Kidney (tissue), 14 donors: ENCODE data around the gene ARF4. TPM values are rescaled to one million over a fixed set of nuclear protein-coding genes. Genes with fewer than 3 reads are reported as not detected.

ENCODE experiments used
- DNase-seq, 5 donors: peaks; one replicate each; pipeline ENCODE4 v3.0.0-alpha.2; 2013 to 2020
- FAIRE-seq: peaks from 2 replicates; lab custom pipeline; 2012; peaks lifted over from hg19 to GRCh38; lab: Jason Lieb, UNC
- H3K27ac ChIP-seq, 2 donors: one replicate each; pipeline ENCODE4 v1.7.0; 2013; ENCODE audit warnings: low read depth in 2 of 2, low read length in 2 of 2, inconsistent platforms in 1 of 2
- H3K27me3 ChIP-seq: one replicate; pipeline ENCODE4 v1.7.1; 2013; ENCODE audit warnings: low read length, inconsistent platforms; ENCODE audit not compliant: control insufficient read depth, insufficient read depth
- H3K36me3 ChIP-seq, 3 donors: one replicate each; pipeline versions ENCODE4 v1.7.0 to v1.7.1; 2013; ENCODE audit warnings: low read length in 3 of 3, control low read depth in 1 of 3, inconsistent platforms in 1 of 3; ENCODE audit not compliant: insufficient read depth in 3 of 3, control insufficient read depth in 2 of 3
- H3K4me1 ChIP-seq, 3 donors: one replicate each; pipeline versions ENCODE4 v1.7.0 to v1.7.1; 2013; ENCODE audit warnings: low read length in 3 of 3, inconsistent platforms in 1 of 3, low read depth in 1 of 3; ENCODE audit not compliant: control insufficient read depth in 2 of 3, insufficient read depth in 2 of 3
- H3K4me3 ChIP-seq, 3 donors: one replicate each; pipeline versions ENCODE4 v1.7.0 to v1.8.1; 2013; ENCODE audit warnings: low read length in 3 of 3, control low read depth in 1 of 3, inconsistent platforms in 1 of 3
- H3K9ac ChIP-seq, 3 donors: one replicate each; pipeline versions ENCODE4 v1.7.0 to v1.7.1; 2013; ENCODE audit warnings: low read length in 3 of 3, control low read depth in 1 of 3, inconsistent platforms in 1 of 3
- H3K9me3 ChIP-seq, 3 donors: one replicate each; pipeline versions ENCODE4 v1.7.0 to v1.7.1; 2013; ENCODE audit warnings: low read length in 3 of 3, control low read depth in 1 of 3, inconsistent platforms in 1 of 3; ENCODE audit not compliant: control insufficient read depth in 2 of 3, insufficient read depth in 1 of 3
- CTCF ChIP-seq: IDR thresholded peaks from 3 replicates; pipeline ENCODE4 v1.5.1; 2012; ENCODE audit warnings: mild to moderate bottlenecking, moderate library complexity, borderline replicate concordance; ENCODE audit not compliant: insufficient read depth; ENCODE audit errors: extremely low read depth
- intact Hi-C: fragments of 100-400 bp; cut with DNase I; formaldehyde crosslinking; loops from one replicate; pipeline ENCODE4 v1.11.1; 2022
- polyA plus RNA-seq: library from polyadenylated mRNA; stranded (reverse); fragments of 350-450 nt; fragmentation: Illumina TruSeq; extraction: RNeasy Lipid Tissue Mini Kit (QIAGEN cat#74804); gene quantifications from one replicate; pipeline ENCODE4 v1.2.3, GENCODE V29; 2014; ENCODE audit warnings: low read depth, low replicate concordance; ENCODE audit not compliant: insufficient read depth
- total RNA-seq: library from RNA; stranded (reverse); fragmentation: NEBNext Ultra II Directional; extraction: Animal tissue kit (Norgen Biotek cat#: 25700); gene quantifications from one replicate; pipeline ENCODE4 v1.2.1, GENCODE V29; 2021
- donor health status: control.
- donor health status: control.
- donor health status: control.
- donor health status: control.
- donor health status: control.
- donor health status: DM: yes; HTN: yes; CAD: no.
- donor health status: Normal renal cell carcinoma (clear cell type).

ARF4 gene
- total and polyA plus RNA-seq, 2 donors from 2014 or later = 123 to 131 TPM

GRCh38 chr3:57583544-57583943, 13.6 kb downstream of the ARF4 start:
- no peaks in the 10 kb centered on the region for H3K27me3 ChIP-seq
- DNase-seq (no peak), FAIRE-seq (no peak)
- no peak overlapping the region for H3K9ac ChIP-seq
- no peaks in the 10 kb centered on the region for H3K9me3 ChIP-seq
- H3K4me1 ChIP-seq = peaks cover 0 to 3% (median 0%) of the 10 kb centered on the region in 3 donors
- H3K27ac ChIP-seq = no peak overlapping the region
- H3K4me3 ChIP-seq = no peak overlapping the region
- intact Hi-C loops = no loop called here
- no peak for TF ChIP-seq CTCF
- H3K36me3 ChIP-seq = peaks cover 0 to 4% (median 0%) of the 10 kb centered on the region in 3 donors

- Histone ChIP-seq H3K9ac (no peak overlapping the region), H3K27me3 (no peaks in the 10 kb centered on the region), H3K9me3 (no peaks in the 10 kb centered on the region), H3K4me3 (no peak overlapping the region), H3K36me3 (peaks cover 0 to 4% (median 0%) of the 10 kb centered on the region in 3 donors), H3K4me1 (peaks cover 0 to 3% (median 0%) of the 10 kb centered on the region in 3 donors), H3K27ac (no peak overlapping the region)
- TF ChIP-seq CTCF = no peak
- intact Hi-C loops = no loop called here
- FAIRE-seq (no peak), DNase-seq (peak in 3 of 5 donors; percentile 23 to 28 (median 27))
Observed at GRCh38 chr3:57582474-57583168, 14.5 kb downstream of the ARF4 start.

- H3K36me3 ChIP-seq = peaks cover 3 to 25% (median 7%) of the 10 kb centered on the region in 3 donors
- peaks cover 0 to 4% (median 2%) of the 10 kb centered on the region in 3 donors for H3K4me1 ChIP-seq
Observed at GRCh38 chr3:57577801-57578200, 19.3 kb downstream of the ARF4 start.

More at GRCh38 chr3:57577801-57578200, 19.3 kb downstream of the ARF4 start:
- intact Hi-C loops = no loop called here
- H3K9ac ChIP-seq = no peak overlapping the region
- peak in 3 of 5 donors; percentile 61 to 80 (median 74) for DNase-seq
- no peaks in the 10 kb centered on the region for H3K27me3 ChIP-seq
- no peak for FAIRE-seq
- H3K27ac ChIP-seq = no peak overlapping the region
- TF ChIP-seq CTCF = no peak
- no peak overlapping the region for H3K4me3 ChIP-seq
- no peaks in the 10 kb centered on the region for H3K9me3 ChIP-seq
